B cell (primary cell): ENCODE data around the gene GSTM5. TPM values are rescaled to one million over a fixed set of nuclear protein-coding genes. Genes with fewer than 3 reads are reported as not detected.

Experiments
- ATAC-seq: fragments of 200-7000 bp; cut with Tn5 transposase; one replicate; pipeline ENCODE4 v1.10.0; 2021; ENCODE audit warnings: low read depth, mild to moderate bottlenecking, moderate number of reproducible peaks, moderate library complexity
- CTCF ChIA-PET: fragments of 350-600 bp; sonication (Branson Sonifier 250); formaldehyde crosslinking; loops from one replicate; lab custom pipeline; 2021; ENCODE audit warnings: antibody characterized with exemption, inconsistent platforms; lab: Charles Lee
- POLR2A ChIA-PET: fragments of 350-600 bp; sonication (Branson Sonifier 250); formaldehyde crosslinking; loops from one replicate; lab custom pipeline; 2021; ENCODE audit warnings: antibody characterized with exemption; lab: Charles Lee
- DNase-seq: peaks from one replicate; pipeline ENCODE4 v3.0.0; 2013
- H2AFZ ChIP-seq: 2 replicates; pipeline ENCODE4 v1.6.1; 2012; ENCODE audit warnings: mild to moderate bottlenecking, low read depth, low read length; ENCODE audit not compliant: insufficient read depth, poor library complexity, severe bottlenecking
- H3K27ac ChIP-seq, 2 donors: 1 replicate in 1 of 2; 2 replicates in 1 of 2; pipeline ENCODE4 v1.5.1; 2012 to 2013; ENCODE audit warnings: low read length in 2 of 2, mild to moderate bottlenecking in 2 of 2, moderate library complexity in 1 of 2
- H3K27me3 ChIP-seq, 4 experiments: fragments of 200-600 bp in 1 of 4; sonication (generic) in 1 of 4; replicated peaks in 1 of 4; 1 replicate in 2 of 4; 2 replicates in 2 of 4; pipeline versions ENCODE4 v1.6.1 to v1.7.0; 2013 to 2016; ENCODE audit warnings: low read length in 3 of 4, mild to moderate bottlenecking in 2 of 4, mixed read lengths in 1 of 4, moderate library complexity in 1 of 4; ENCODE audit not compliant: insufficient read depth in 4 of 4, control insufficient read depth in 3 of 4; ENCODE audit errors: control extremely low read depth in 1 of 4
- H3K36me3 ChIP-seq, 2 experiments: replicated peaks in 1 of 2; 1 replicate in 1 of 2; 2 replicates in 1 of 2; pipeline versions ENCODE4 v1.6.1 to v1.7.1; 2013; ENCODE audit warnings: low read length in 1 of 2; ENCODE audit not compliant: insufficient read depth in 2 of 2, control insufficient read depth in 1 of 2; ENCODE audit errors: control extremely low read depth in 1 of 2, extremely low read depth in 1 of 2
- H3K4me1 ChIP-seq, 2 donors: fragments of 200-600 bp in 1 of 2; sonication (generic) in 1 of 2; 1 replicate in 1 of 2; 2 replicates in 1 of 2; pipeline versions ENCODE4 v1.5.1 to v1.6.1; 2013 to 2017; ENCODE audit warnings: low read length in 2 of 2; ENCODE audit not compliant: control insufficient read depth in 2 of 2, insufficient read depth in 2 of 2
- H3K4me2 ChIP-seq: replicated peaks from 2 replicates; pipeline ENCODE3; 2012; ENCODE audit warnings: mild to moderate bottlenecking, low read depth, low read length; ENCODE audit not compliant: poor library complexity, severe bottlenecking
- H3K4me3 ChIP-seq, 5 experiments: fragments of 200-600 bp in 1 of 5; sonication (generic) in 1 of 5; 1 replicate in 3 of 5; 2 replicates in 2 of 5; pipeline versions ENCODE4 v1.5.1 to v1.7.0; 2011 to 2016; ENCODE audit warnings: low read length in 4 of 5, mild to moderate bottlenecking in 4 of 5, low read depth in 2 of 5, control low read depth in 1 of 5, moderate library complexity in 1 of 5; ENCODE audit not compliant: insufficient read depth in 1 of 5; ENCODE audit errors: control extremely low read depth in 1 of 5, extremely low read depth in 1 of 5
- H3K79me2 ChIP-seq: fragments of 200-600 bp; sonication (generic); one replicate; pipeline ENCODE4 v1.6.0; 2016; ENCODE audit warnings: low read length; ENCODE audit not compliant: control insufficient read depth, insufficient read depth
- H3K9ac ChIP-seq: fragments of 200-600 bp; sonication (generic); 2 replicates; pipeline ENCODE4 v1.6.1; 2017; ENCODE audit warnings: mild to moderate bottlenecking, low read length, moderate library complexity
- H3K9me3 ChIP-seq, 3 donors: one replicate each; pipeline versions ENCODE4 v1.6.1 to v1.7.1; 2013; ENCODE audit warnings: low read length in 2 of 3; ENCODE audit not compliant: control insufficient read depth in 2 of 3, insufficient read depth in 1 of 3; ENCODE audit errors: control extremely low read depth in 1 of 3
- H4K20me1 ChIP-seq: 2 replicates; pipeline ENCODE4 v1.6.0; 2012; ENCODE audit warnings: mild to moderate bottlenecking, low read length; ENCODE audit not compliant: insufficient read depth, control insufficient read depth, poor library complexity, severe bottlenecking
- H3K27ac Mint-ChIP-seq: one replicate; pipeline ENCODE4 v1.8.0; 2021; ENCODE audit warnings: mixed read lengths
- H3K27me3 Mint-ChIP-seq: one replicate; pipeline ENCODE4 v1.8.0; 2021; ENCODE audit warnings: mixed read lengths
- H3K4me1 Mint-ChIP-seq: one replicate; pipeline ENCODE4 v1.8.0; 2021; ENCODE audit warnings: mixed read lengths
- H3K4me3 Mint-ChIP-seq: one replicate; pipeline ENCODE4 v1.8.0; 2021; ENCODE audit warnings: mixed read lengths
- H3K9me3 Mint-ChIP-seq: one replicate; pipeline ENCODE4 v1.8.0; 2022; ENCODE audit warnings: mixed read lengths; ENCODE audit not compliant: insufficient read depth
- EZH2 ChIP-seq: IDR thresholded peaks from 2 replicates; pipeline ENCODE4 v1.6.1; 2012; ENCODE audit warnings: borderline replicate concordance, low read depth, mild to moderate bottlenecking, moderate library complexity, low read length; ENCODE audit not compliant: insufficient read depth, poor library complexity, severe bottlenecking
- WGBS: methylation state at CpG from one replicate; pipeline ENCODE4 v1.1.5; 2013; ENCODE audit warnings: missing lambda C conversion rate; ENCODE audit not compliant: insufficient coverage; 5-methylcytosine and 5-hydroxymethylcytosine counted together
- intact Hi-C: fragments of 100-400 bp; cut with micrococcal nuclease; formaldehyde crosslinking; loops from one replicate; pipeline ENCODE4 v1.10.0; 2022
- polyA plus RNA-seq: library from polyadenylated mRNA; depleted of rRNA; stranded (reverse); fragments of >200 nt; gene quantifications from 2 replicates; pipeline ENCODE4 v1.2.3, GENCODE V29; 2012
- total RNA-seq, 2 donors: library from RNA; stranded (reverse); fragments of 120-200 nt in 1 of 2; gene quantifications; 1 replicate in 1 of 2; 2 replicates in 1 of 2; pipeline versions ENCODE4 v1.2.3 to v1.2.4, GENCODE V29; 2013 to 2022
- TF ChIP-seq, protein P1 (sequence below): fragments of 200-600 bp; IDR thresholded peaks from one replicate; pipeline ENCODE4 v1.8.0; 2022; ENCODE audit warnings: antibody characterized with exemption, mild to moderate bottlenecking

Gene GSTM5
- total and polyA plus RNA-seq, 2 donors (not counting 1 experiment from before 2014, with no cell fraction given) = 0.07 TPM; not detected in 1

DNA sequence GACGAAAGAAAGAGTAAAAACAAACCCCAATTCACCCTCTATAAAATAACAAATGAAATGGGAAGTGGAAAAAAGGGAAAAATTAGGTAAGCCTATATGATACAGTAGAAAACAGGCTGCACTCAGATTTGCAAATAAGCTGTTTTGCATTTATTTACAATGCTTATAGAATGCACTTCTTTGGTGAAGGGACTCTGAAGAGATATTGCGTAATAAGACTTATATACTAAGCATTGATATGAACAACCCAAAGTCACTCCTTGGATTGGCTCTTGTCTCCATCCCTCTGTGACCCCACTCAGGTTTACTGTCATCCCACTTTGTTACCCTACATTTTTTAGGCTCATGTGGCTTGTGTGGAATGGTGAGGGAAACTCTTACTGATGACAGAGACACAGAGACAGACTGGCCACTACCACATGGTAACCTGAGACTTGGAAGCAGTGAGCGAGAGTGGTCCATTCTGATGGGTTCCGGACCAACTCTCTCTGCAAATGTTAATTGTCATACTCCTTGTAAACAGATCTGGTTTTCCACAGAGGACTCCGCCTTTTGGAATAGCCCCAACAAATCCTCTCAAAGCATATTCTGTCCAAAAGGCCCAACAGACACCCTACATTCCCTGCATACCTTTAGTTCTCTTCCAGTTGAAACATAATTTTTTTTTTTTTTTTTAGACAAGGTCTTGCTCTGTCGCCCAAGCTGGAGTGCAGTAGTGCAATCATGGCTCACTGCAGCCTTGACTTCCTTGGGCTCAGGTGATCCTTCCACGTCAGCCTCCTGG lies 11.0 kb downstream of the GSTM5 start:
- no peaks in the 10 kb centered on the region for H3K79me2 ChIP-seq
- Mint-ChIP-seq H3K9me3 (no peaks in the 10 kb centered on the region), H3K4me1 (no peaks in the 10 kb centered on the region), H3K27me3 (peaks cover 18% of the 10 kb centered on the region), H3K27ac (no peak overlapping the region), H3K4me3 (no peak overlapping the region)
- POLR2A ChIA-PET = no interaction called here
- no peak overlapping the region for H2AFZ ChIP-seq
- H3K9me3 ChIP-seq = no peaks in the 10 kb centered on the region
- TF ChIP-seq EZH2 = no peak
- TF ChIP-seq, protein P1, sequence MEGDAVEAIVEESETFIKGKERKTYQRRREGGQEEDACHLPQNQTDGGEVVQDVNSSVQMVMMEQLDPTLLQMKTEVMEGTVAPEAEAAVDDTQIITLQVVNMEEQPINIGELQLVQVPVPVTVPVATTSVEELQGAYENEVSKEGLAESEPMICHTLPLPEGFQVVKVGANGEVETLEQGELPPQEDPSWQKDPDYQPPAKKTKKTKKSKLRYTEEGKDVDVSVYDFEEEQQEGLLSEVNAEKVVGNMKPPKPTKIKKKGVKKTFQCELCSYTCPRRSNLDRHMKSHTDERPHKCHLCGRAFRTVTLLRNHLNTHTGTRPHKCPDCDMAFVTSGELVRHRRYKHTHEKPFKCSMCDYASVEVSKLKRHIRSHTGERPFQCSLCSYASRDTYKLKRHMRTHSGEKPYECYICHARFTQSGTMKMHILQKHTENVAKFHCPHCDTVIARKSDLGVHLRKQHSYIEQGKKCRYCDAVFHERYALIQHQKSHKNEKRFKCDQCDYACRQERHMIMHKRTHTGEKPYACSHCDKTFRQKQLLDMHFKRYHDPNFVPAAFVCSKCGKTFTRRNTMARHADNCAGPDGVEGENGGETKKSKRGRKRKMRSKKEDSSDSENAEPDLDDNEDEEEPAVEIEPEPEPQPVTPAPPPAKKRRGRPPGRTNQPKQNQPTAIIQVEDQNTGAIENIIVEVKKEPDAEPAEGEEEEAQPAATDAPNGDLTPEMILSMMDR = no peak
- no peak for DNase-seq
- CTCF ChIA-PET = no interaction called here
- no peaks in the 10 kb centered on the region for H3K36me3 ChIP-seq
- H3K27me3 ChIP-seq = no peaks in the 10 kb centered on the region
- no peaks in the 10 kb centered on the region for H3K4me1 ChIP-seq
- H3K4me3 ChIP-seq = no peak overlapping the region
- H4K20me1 ChIP-seq = no peaks in the 10 kb centered on the region
- no peak for ATAC-seq
- intact Hi-C loops = no loop called here
- H3K4me2 ChIP-seq = no peak overlapping the region
- 100% methylated on average over 4 of the region's 7 CpGs for WGBS
- no peak overlapping the region for H3K9ac ChIP-seq
- no peak overlapping the region for H3K27ac ChIP-seq

GRCh38 chr1:109724933-109725332 lies 12.9 kb downstream of the GSTM5 start:
- no peaks in the 10 kb centered on the region for H3K27me3 ChIP-seq
- CTCF ChIA-PET = no interaction called here
- no peak overlapping the region for H3K27ac ChIP-seq
- H3K9me3 ChIP-seq = no peaks in the 10 kb centered on the region
- H3K9ac ChIP-seq = no peak overlapping the region
- DNase-seq = no peak
- intact Hi-C loops = no loop called here
- WGBS = no CpG with 5 or more reads among the region's 5 CpGs
- Mint-ChIP-seq H3K4me1 (no peaks in the 10 kb centered on the region), H3K27me3 (peaks cover 15% of the 10 kb centered on the region), H3K4me3 (no peak overlapping the region), H3K9me3 (no peaks in the 10 kb centered on the region), H3K27ac (no peak overlapping the region)
- TF ChIP-seq EZH2 = no peak
- TF ChIP-seq, protein P1 = no peak
- H3K4me1 ChIP-seq = no peaks in the 10 kb centered on the region
- H3K4me2 ChIP-seq = no peak overlapping the region
- no peaks in the 10 kb centered on the region for H3K36me3 ChIP-seq
- no peak for ATAC-seq
- POLR2A ChIA-PET = no interaction called here
- H3K79me2 ChIP-seq = no peaks in the 10 kb centered on the region
- H4K20me1 ChIP-seq = no peaks in the 10 kb centered on the region
- H3K4me3 ChIP-seq = no peak overlapping the region
- no peak overlapping the region for H2AFZ ChIP-seq
